Adrenal gland (tissue), 5 donors: ENCODE data around the gene DOCK3.

ENCODE experiments used
- CTCF ChIP-seq, 6 experiments: fragments of 450-650 bp in 4 of 6; fragments of 200-600 bp in 2 of 6; sonication (generic) in 1 of 6; IDR thresholded peaks; 1 replicate in 5 of 6; 2 replicates in 1 of 6; pipeline versions ENCODE4 v1.5.1 to v1.8.0; 2016 to 2021; ENCODE audit warnings: antibody characterized with exemption in 6 of 6, mild to moderate bottlenecking in 2 of 6, moderate library complexity in 1 of 6
- POLR2A ChIP-seq, 2 donors: fragments of 450-650 bp; IDR thresholded peaks; one replicate each; pipeline ENCODE4 v1.6.1; 2017; ENCODE audit warnings: antibody characterized with exemption in 2 of 2, mild to moderate bottlenecking in 2 of 2, moderate library complexity in 1 of 2
- donor health status: DM: no; HTN: no; CAD: no.

DNA sequence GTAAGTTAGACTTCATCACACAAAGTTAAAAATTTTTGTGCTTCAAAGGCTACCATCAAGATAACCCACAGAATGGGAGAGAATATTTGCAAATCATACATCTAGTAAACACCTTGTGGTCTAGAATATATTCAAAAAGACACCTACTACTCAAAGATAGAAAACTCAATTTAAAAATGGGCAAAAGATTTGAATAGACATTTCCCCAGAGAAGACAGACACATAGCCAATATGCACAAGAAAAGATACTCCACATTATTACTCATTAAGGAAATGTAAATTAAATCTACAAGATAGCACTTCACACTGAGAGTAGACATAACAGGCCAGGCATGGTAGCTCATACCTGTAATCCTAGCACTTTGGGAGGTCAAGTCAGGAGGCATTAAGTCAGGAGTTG, 622.6 kb downstream of the DOCK3 start:
- TF ChIP-seq POLR2A (IDR thresholded peaks at IDR 0.05) (no peak), CTCF (IDR thresholded peaks at IDR 0.05) (no peak)
